SK-N-SH treated with all-trans-retinoic acid at 6 μM for 48 hours (cell line): Measurements from ENCODE around the gene ARMC7.

Experiments
- ARNTL ChIP-seq: fragments of 450-650 bp; formaldehyde crosslinking; IDR thresholded peaks from 2 replicates; pipeline ENCODE4 v1.5.0; 2020; ENCODE audit warnings: low read depth, mild to moderate bottlenecking, moderate library complexity, borderline replicate concordance
- BACH2 ChIP-seq: fragments of 250-450 bp; sonication (Bioruptor Pico); IDR thresholded peaks from 2 replicates; pipeline ENCODE4 v1.9.0; 2021; ENCODE audit warnings: mild to moderate bottlenecking, borderline replicate concordance
- CREB5 ChIP-seq: fragments of 250-450 bp; sonication (Bioruptor Pico); IDR thresholded peaks from 2 replicates; pipeline ENCODE4 v1.5.1; 2020; ENCODE audit warnings: low read depth, mild to moderate bottlenecking, moderate library complexity
- ISL1 ChIP-seq: fragments of 250-450 bp; sonication (Bioruptor Pico); IDR thresholded peaks from 2 replicates; pipeline ENCODE4 v2.1.2; 2022; ENCODE audit warnings: mild to moderate bottlenecking, moderate library complexity
- OSR1 ChIP-seq: fragments of 250-450 bp; sonication (Bioruptor Pico); IDR thresholded peaks from 2 replicates; pipeline ENCODE4 v1.8.0; 2022; ENCODE audit warnings: moderate library complexity, mild to moderate bottlenecking, inconsistent platforms
- PATZ1 ChIP-seq: fragments of 250-450 bp; sonication (Bioruptor Pico); IDR thresholded peaks from 2 replicates; pipeline ENCODE4 v1.8.0; 2020; ENCODE audit warnings: mild to moderate bottlenecking, moderate library complexity, borderline replicate concordance
- POU6F1 ChIP-seq: fragments of 250-450 bp; sonication (Bioruptor Pico); IDR thresholded peaks from 2 replicates; pipeline ENCODE4 v1.8.0; 2021; ENCODE audit warnings: low read depth, mild to moderate bottlenecking, moderate library complexity, borderline replicate concordance
- PPARA ChIP-seq: fragments of 250-450 bp; sonication (Bioruptor Pico); IDR thresholded peaks from 2 replicates; pipeline ENCODE4 v1.5.0; 2020; ENCODE audit warnings: mild to moderate bottlenecking, borderline replicate concordance
- RARB ChIP-seq: fragments of 250-450 bp; sonication (Bioruptor Pico); IDR thresholded peaks from 2 replicates; pipeline ENCODE4 v1.8.0; 2021; ENCODE audit warnings: mild to moderate bottlenecking, moderate library complexity
- SNAI2 ChIP-seq: fragments of 250-450 bp; sonication (Bioruptor Pico); IDR thresholded peaks from 2 replicates; pipeline ENCODE4 v1.5.0; 2020; ENCODE audit warnings: mild to moderate bottlenecking, moderate library complexity
- TCF4 ChIP-seq: fragments of 250-450 bp; sonication (Bioruptor Pico); IDR thresholded peaks from 2 replicates; pipeline ENCODE4 v1.8.0; 2021; ENCODE audit warnings: mild to moderate bottlenecking, moderate library complexity, borderline replicate concordance
- TSHZ2 ChIP-seq: fragments of 250-450 bp; sonication (Bioruptor Pico); IDR thresholded peaks from 2 replicates; pipeline ENCODE4 v1.5.0; 2020; ENCODE audit warnings: mild to moderate bottlenecking, moderate library complexity
- ZC3H10 ChIP-seq: fragments of 250-450 bp; sonication (Bioruptor Pico); IDR thresholded peaks from 2 replicates; pipeline ENCODE4 v1.5.1; 2021; ENCODE audit warnings: mild to moderate bottlenecking, moderate library complexity
- ZNF8 ChIP-seq: fragments of 450-650 bp; formaldehyde crosslinking; IDR thresholded peaks from 2 replicates; pipeline ENCODE4 v1.5.0; 2020; ENCODE audit warnings: mild to moderate bottlenecking, moderate library complexity

- TF ChIP-seq ZNF8 (CRISPR knock-in tag): no peak
- TF ChIP-seq PATZ1 (CRISPR knock-in tag): no peak
- no peak for TF ChIP-seq ISL1
- TF ChIP-seq PPARA: no peak
- no peak for TF ChIP-seq ZC3H10
- TF ChIP-seq BACH2 (CRISPR knock-in tag): no peak
- no peak for TF ChIP-seq POU6F1 (CRISPR knock-in tag)
- TF ChIP-seq SNAI2: no peak
- no peak for TF ChIP-seq CREB5 (CRISPR knock-in tag)
- TF ChIP-seq RARB (CRISPR knock-in tag): no peak
- no peak for TF ChIP-seq TSHZ2
- no peak for TF ChIP-seq TCF4
- no peak for TF ChIP-seq ARNTL (CRISPR knock-in tag)
- no peak for TF ChIP-seq OSR1
These were observed 9.7 kb upstream of the ARMC7 start for GRCh38 chr17:75099881-75100595.
